ENCODE results near the gene CLINT1.

DNA sequence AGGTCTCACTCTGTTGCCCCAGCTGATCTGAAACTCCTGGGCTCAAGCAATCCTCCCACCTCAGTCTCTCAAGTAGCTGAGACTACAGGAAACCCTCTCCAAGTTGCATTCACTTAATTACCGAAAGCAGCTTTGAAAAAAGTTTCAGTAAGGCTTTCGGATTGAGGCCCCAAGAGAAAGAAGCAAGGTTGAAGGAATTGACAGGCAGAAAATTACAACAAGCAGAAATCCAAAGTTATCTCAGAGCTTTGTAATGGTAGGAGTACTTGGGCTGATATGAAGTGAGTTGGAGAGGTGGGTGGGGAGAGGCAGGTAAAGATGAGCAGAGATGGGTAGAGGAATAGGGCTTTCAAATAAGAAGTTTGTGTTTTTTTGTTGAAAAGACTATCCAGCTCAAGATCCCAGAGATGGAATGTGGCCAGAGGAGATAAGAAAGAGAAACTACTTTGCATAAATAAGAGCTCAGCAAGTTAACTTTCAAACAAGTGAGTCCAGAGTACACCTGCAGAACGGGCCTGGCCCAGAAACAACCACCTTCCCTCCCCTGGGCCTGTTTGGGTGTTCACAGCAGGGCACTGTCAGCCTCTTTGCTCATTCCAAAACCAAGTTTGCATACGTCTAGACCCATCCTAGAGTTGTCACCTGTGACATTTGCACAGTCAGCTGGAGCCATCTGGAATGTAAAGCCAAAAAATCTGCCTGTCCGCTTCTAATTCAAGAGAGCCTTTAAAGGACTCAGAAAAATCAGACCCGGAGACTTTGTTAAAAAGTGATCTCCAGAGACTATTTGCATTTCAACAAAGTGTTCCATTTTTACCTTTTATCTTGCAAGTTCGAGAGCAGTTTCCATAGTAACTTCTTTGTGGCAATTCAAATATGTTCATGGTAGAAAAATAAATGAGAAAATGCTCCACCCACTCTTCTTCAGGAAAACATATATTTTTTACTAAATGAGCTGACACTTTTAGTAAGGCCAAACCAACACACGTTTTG, 2.2 kb upstream of the CLINT1 start:
- TF ChIP-seq POLR2AphosphoS5 (IDR thresholded peaks at IDR 0.05; ENCODE audit: low read depth, low read length) (no peak), POLR2A (IDR thresholded peaks at IDR 0.05; ENCODE audit: low read depth, low read length) (no peak), TAF1 (IDR thresholded peaks at IDR 0.05; ENCODE audit: borderline replicate concordance, low read depth, low read length) (no peak)
